ENCODE results near the gene ZNF385B. TPM values are rescaled to one million over a fixed set of nuclear protein-coding genes. Genes with fewer than 3 reads are reported as not detected.

The ZNF385B gene
- total RNA-seq, 1 donor from 2014 or later: 35.8 TPM

GRCh38 chr2:179817181-179817841 lies 44.1 kb downstream of the ZNF385B start:
- peak; percentile 25 for DNase-seq (ENCODE audit: low spot score)
- Histone ChIP-seq H3K4me1 (peaks cover 39% of the 10 kb centered on the region), H3K36me3 (peaks cover 8% of the 10 kb centered on the region), H3K79me2 (ENCODE audit: low read depth) (peaks cover 94% of the 10 kb centered on the region), H3K4me2 (no peak overlapping the region), H3K4me3 (no peak overlapping the region), H3F3A (ENCODE audit: low read depth) (no peaks in the 10 kb centered on the region), H2AFZ (replicated peaks) (no peak overlapping the region), H3K27me3 (no peaks in the 10 kb centered on the region), H3K9me3 (ENCODE audit: low read depth) (no peaks in the 10 kb centered on the region), H3K27ac (no peak overlapping the region), H3K9ac (no peak overlapping the region), H4K20me1 (ENCODE audit: low read depth) (no peaks in the 10 kb centered on the region)
- TF ChIP-seq CTCF (IDR thresholded peaks at IDR 0.05) (no peak), EZH2 (IDR thresholded peaks at IDR 0.05) (no peak)
- H3K27me3 Mint-ChIP-seq (ENCODE audit: insufficient read depth, low read depth): no peaks in the 10 kb centered on the region
- H3K27ac Mint-ChIP-seq: peak overlapping the region; percentile 42
- H3K9me3 Mint-ChIP-seq: no peaks in the 10 kb centered on the region
- no peaks in the 10 kb centered on the region for H3K36me3 Mint-ChIP-seq
- H3K4me3 Mint-ChIP-seq: no peak overlapping the region
- peaks cover 14% of the 10 kb centered on the region for H3K4me1 Mint-ChIP-seq

- H3K4me1 Mint-ChIP-seq: peaks cover 14% of the 10 kb centered on the region
- H3K9me3 Mint-ChIP-seq: no peaks in the 10 kb centered on the region
- Histone ChIP-seq H2AFZ (replicated peaks) (no peak overlapping the region), H3K4me2 (no peak overlapping the region), H3F3A (ENCODE audit: low read depth) (no peaks in the 10 kb centered on the region), H3K9me3 (ENCODE audit: low read depth) (peaks cover 5% of the 10 kb centered on the region), H3K36me3 (peaks cover 13% of the 10 kb centered on the region), H3K27ac (no peak overlapping the region), H3K4me1 (peaks cover 22% of the 10 kb centered on the region), H3K27me3 (no peaks in the 10 kb centered on the region), H3K9ac (no peak overlapping the region), H3K4me3 (no peak overlapping the region), H4K20me1 (ENCODE audit: low read depth) (no peaks in the 10 kb centered on the region), H3K79me2 (ENCODE audit: low read depth) (peaks cover 95% of the 10 kb centered on the region)
- no peak for DNase-seq (ENCODE audit: low spot score)
- no peak overlapping the region for H3K27ac Mint-ChIP-seq
- no peak overlapping the region for H3K4me3 Mint-ChIP-seq
- H3K27me3 Mint-ChIP-seq (ENCODE audit: insufficient read depth, low read depth): no peaks in the 10 kb centered on the region
- TF ChIP-seq EZH2phosphoT487 (IDR thresholded peaks at IDR 0.05) (no peak), EZH2 (IDR thresholded peaks at IDR 0.05) (no peak), CTCF (IDR thresholded peaks at IDR 0.05) (no peak)
- no peaks in the 10 kb centered on the region for H3K36me3 Mint-ChIP-seq
Observed at GRCh38 chr2:179814050-179814449, 47.4 kb downstream of the ZNF385B start.

- H3K27me3 Mint-ChIP-seq (ENCODE audit: insufficient read depth, low read depth): no peaks in the 10 kb centered on the region
- Histone ChIP-seq H3K4me1 (peaks cover 17% of the 10 kb centered on the region), H3K79me2 (ENCODE audit: low read depth) (peaks cover 87% of the 10 kb centered on the region), H3K9me3 (ENCODE audit: low read depth) (peaks cover 5% of the 10 kb centered on the region), H3K4me3 (no peak overlapping the region), H3K27ac (no peak overlapping the region), H3K36me3 (peaks cover 13% of the 10 kb centered on the region), H3K4me2 (no peak overlapping the region), H3K9ac (no peak overlapping the region), H3K27me3 (no peaks in the 10 kb centered on the region), H3F3A (ENCODE audit: low read depth) (no peaks in the 10 kb centered on the region), H4K20me1 (ENCODE audit: low read depth) (no peaks in the 10 kb centered on the region), H2AFZ (replicated peaks) (no peak overlapping the region)
- H3K27ac Mint-ChIP-seq: no peak overlapping the region
- TF ChIP-seq EZH2 (IDR thresholded peaks at IDR 0.05): no peak
- TF ChIP-seq EZH2phosphoT487 (IDR thresholded peaks at IDR 0.05): no peak
- no peak for TF ChIP-seq CTCF (IDR thresholded peaks at IDR 0.05)
- H3K9me3 Mint-ChIP-seq: no peaks in the 10 kb centered on the region
- peaks cover 4% of the 10 kb centered on the region for H3K4me1 Mint-ChIP-seq
- H3K36me3 Mint-ChIP-seq: no peaks in the 10 kb centered on the region
- H3K4me3 Mint-ChIP-seq: no peak overlapping the region
- no peak for DNase-seq (ENCODE audit: low spot score)
Observed at GRCh38 chr2:179812501-179812900, 48.9 kb downstream of the ZNF385B start.

Measured in neural progenitor cell (in vitro differentiated cells).